ENCODE results near the gene ANKZF1. TPM values are rescaled to one million over a fixed set of nuclear protein-coding genes. Genes with fewer than 3 reads are reported as not detected.
"Not testable (repeated sequence)": the region's sequence is repeated elsewhere in the genome, so short reads cannot be mapped to it uniquely, and the experiment has no call there.

ANKZF1 gene
- total RNA-seq, 1 donor from 2014 or later: 15.8 TPM

GRCh38 chr2:219253753-219254589 is 24.4 kb downstream of the ANKZF1 start, which contains the start of gene TUBA4A:
Gene TUBA4A, minus strand, starts transcription at chr2:219253918. Its CDS starts 60 bp downstream, at chr2:219253858.
- peak in 1 of 2 donors; percentile 78 for DNase-seq (ENCODE audit: low read depth in 2 of 2)

- DNase-seq (ENCODE audit: low read depth in 2 of 2): no peak
These were observed 25.1 kb downstream of the ANKZF1 start for GRCh38 chr2:219254590-219255201.

GRCh38 chr2:219258942-219259341 is 29.3 kb downstream of the ANKZF1 start:
- DNase-seq (ENCODE audit: low read depth in 2 of 2): not testable (repeated sequence)

GRCh38 chr2:219261024-219261855 is 31.6 kb downstream of the ANKZF1 start:
- DNase-seq (ENCODE audit: low read depth in 2 of 2): no peak

- DNase-seq (ENCODE audit: low read depth in 2 of 2): no peak
These were observed 36.6 kb downstream of the ANKZF1 start for GRCh38 chr2:219266232-219266631.

- no peak for DNase-seq (ENCODE audit: low read depth in 2 of 2)
These were observed 37.3 kb downstream of the ANKZF1 start for GRCh38 chr2:219266886-219267285.

GRCh38 chr2:219268294-219268693 is 38.7 kb downstream of the ANKZF1 start:
- DNase-seq (ENCODE audit: low read depth in 2 of 2): no peak

GRCh38 chr2:219269362-219270054 is 39.9 kb downstream of the ANKZF1 start:
- no peak for DNase-seq (ENCODE audit: low read depth in 2 of 2)

- DNase-seq (ENCODE audit: low read depth in 2 of 2): no peak
These were observed 40.4 kb downstream of the ANKZF1 start for GRCh38 chr2:219270055-219270372.

GRCh38 chr2:219271021-219271420 is 41.4 kb downstream of the ANKZF1 start:
- DNase-seq (ENCODE audit: low read depth in 2 of 2): no peak

GRCh38 chr2:219272356-219272755 is 42.8 kb downstream of the ANKZF1 start:
- DNase-seq (ENCODE audit: low read depth in 2 of 2): no peak

- DNase-seq (ENCODE audit: low read depth in 2 of 2): no peak
These were observed 43.4 kb downstream of the ANKZF1 start for GRCh38 chr2:219272995-219273394.

- DNase-seq (ENCODE audit: low read depth in 2 of 2): no peak
These were observed 44.3 kb downstream of the ANKZF1 start for GRCh38 chr2:219273937-219274336.

GRCh38 chr2:219274361-219274921 is 44.8 kb downstream of the ANKZF1 start:
- no peak for DNase-seq (ENCODE audit: low read depth in 2 of 2)

GRCh38 chr2:219277703-219278654 is 48.4 kb downstream of the ANKZF1 start:
- DNase-seq (ENCODE audit: low read depth in 2 of 2): peak in 1 of 2 donors; percentile 62

- DNase-seq (ENCODE audit: low read depth in 2 of 2): no peak
These were observed 49.1 kb downstream of the ANKZF1 start for GRCh38 chr2:219278655-219279150.

- peak; percentile 91 to 98 for DNase-seq (ENCODE audit: low read depth in 2 of 2)
These were observed 49.7 kb downstream of the ANKZF1 start, which contains the start of gene DNAJB2 for GRCh38 chr2:219279151-219279915. Gene DNAJB2, plus strand, starts transcription at chr2:219279366. Its CDS starts 468 bp downstream, at chr2:219279834.

GRCh38 chr2:219279916-219280516 is 50.4 kb downstream of the ANKZF1 start:
- no peak for DNase-seq (ENCODE audit: low read depth in 2 of 2)
